Liver (tissue), 9 donors: Measurements from ENCODE around the gene DCAF8. TPM values are rescaled to one million over a fixed set of nuclear protein-coding genes. Genes with fewer than 3 reads are reported as not detected.

Source experiments
- DNase-seq: peaks from one replicate; pipeline ENCODE4 v3.0.0-alpha.2; 2017; ENCODE audit warnings: low spot score
- H3K27ac ChIP-seq, 2 donors: one replicate each; pipeline ENCODE4 v1.7.0; 2013; ENCODE audit warnings: inconsistent platforms in 2 of 2, low read length in 2 of 2, control low read depth in 1 of 2, low read depth in 1 of 2, mild to moderate bottlenecking in 1 of 2
- H3K27me3 ChIP-seq, 4 donors: one replicate each; pipeline versions ENCODE4 v1.6.1 to v1.7.0; 2013; ENCODE audit warnings: low read length in 3 of 4, inconsistent platforms in 1 of 4, mild to moderate bottlenecking in 1 of 4, moderate library complexity in 1 of 4; ENCODE audit not compliant: control insufficient read depth in 4 of 4, insufficient read depth in 4 of 4
- H3K36me3 ChIP-seq, 4 donors: one replicate each; pipeline versions ENCODE4 v1.6.1 to v1.7.0; 2013; ENCODE audit warnings: low read length in 3 of 4, mild to moderate bottlenecking in 3 of 4, low read depth in 1 of 4, moderate library complexity in 1 of 4; ENCODE audit not compliant: control insufficient read depth in 4 of 4, insufficient read depth in 3 of 4
- H3K4me1 ChIP-seq, 4 donors: one replicate each; pipeline versions ENCODE4 v1.6.1 to v1.7.0; 2013; ENCODE audit warnings: low read length in 3 of 4, mild to moderate bottlenecking in 3 of 4, moderate library complexity in 1 of 4; ENCODE audit not compliant: control insufficient read depth in 4 of 4, insufficient read depth in 4 of 4
- H3K4me3 ChIP-seq, 3 donors: one replicate each; pipeline versions ENCODE4 v1.6.1 to v1.7.0; 2013; ENCODE audit warnings: low read length in 3 of 3, control low read depth in 1 of 3, low read depth in 1 of 3, mild to moderate bottlenecking in 1 of 3
- H3K9ac ChIP-seq, 2 donors: one replicate each; pipeline ENCODE4 v1.7.0; 2013; ENCODE audit warnings: low read length in 2 of 2, mild to moderate bottlenecking in 2 of 2, moderate library complexity in 2 of 2, control low read depth in 1 of 2, low read depth in 1 of 2
- H3K9me3 ChIP-seq, 4 donors: one replicate each; pipeline versions ENCODE4 v1.6.1 to v1.7.0; 2013; ENCODE audit warnings: low read length in 3 of 4; ENCODE audit not compliant: control insufficient read depth in 4 of 4
- EGR1 ChIP-seq, 2 donors: IDR thresholded peaks; 2 replicates each; pipeline ENCODE4 v1.6.1; 2016 to 2018; ENCODE audit warnings: antibody characterized with exemption in 2 of 2, low read depth in 2 of 2
- FOXA1 ChIP-seq: IDR thresholded peaks from 2 replicates; pipeline ENCODE4 v1.6.1; 2016; ENCODE audit warnings: antibody characterized with exemption
- FOXA2 ChIP-seq: IDR thresholded peaks from 2 replicates; pipeline ENCODE4 v1.6.1; 2016; ENCODE audit warnings: antibody characterized with exemption
- GABPA ChIP-seq, 2 donors: IDR thresholded peaks in 1 of 2; conservative IDR thresholded peaks in 1 of 2; 2 replicates each; pipeline ENCODE4 v1.6.1; 2016; ENCODE audit warnings: antibody characterized with exemption in 2 of 2, mild to moderate bottlenecking in 1 of 2, moderate library complexity in 1 of 2
- HNF4A ChIP-seq, 2 donors: conservative IDR thresholded peaks; 2 replicates each; pipeline ENCODE4 v1.6.1; 2016; ENCODE audit warnings: antibody characterized with exemption in 2 of 2, mild to moderate bottlenecking in 2 of 2
- HNF4G ChIP-seq: IDR thresholded peaks from 2 replicates; pipeline ENCODE4 v1.6.1; 2016; ENCODE audit warnings: antibody characterized with exemption
- JUND ChIP-seq, 2 donors: IDR thresholded peaks; 2 replicates each; pipeline ENCODE4 v1.6.1; 2016; ENCODE audit warnings: antibody characterized with exemption in 2 of 2
- NR2F2 ChIP-seq: IDR thresholded peaks from 2 replicates; pipeline ENCODE4 v1.6.1; 2016; ENCODE audit warnings: antibody characterized with exemption
- RAD21 ChIP-seq, 2 donors: IDR thresholded peaks; 2 replicates each; pipeline ENCODE4 v1.6.1; 2016; ENCODE audit warnings: antibody characterized with exemption in 2 of 2, mild to moderate bottlenecking in 2 of 2
- RXRA ChIP-seq, 2 donors: IDR thresholded peaks; 2 replicates each; pipeline ENCODE4 v1.6.1; 2017 to 2018; ENCODE audit warnings: antibody characterized with exemption in 2 of 2, mild to moderate bottlenecking in 1 of 2
- SP1 ChIP-seq: IDR thresholded peaks from 2 replicates; pipeline ENCODE4 v1.6.1; 2018; ENCODE audit warnings: antibody characterized with exemption, mild to moderate bottlenecking
- TAF1 ChIP-seq: conservative IDR thresholded peaks from 2 replicates; pipeline ENCODE4 v1.6.1; 2016; ENCODE audit warnings: antibody characterized with exemption, mild to moderate bottlenecking
- YY1 ChIP-seq: IDR thresholded peaks from 2 replicates; pipeline ENCODE4 v1.6.1; 2016; ENCODE audit warnings: antibody characterized with exemption, mild to moderate bottlenecking
- WGBS: extraction: QIAGEN DNeasy Blood & Tissue Kit; methylation state at CpG from one replicate; pipeline ENCODE4 v1.1.7; 2013; 5-methylcytosine and 5-hydroxymethylcytosine counted together
- polyA plus RNA-seq, 2 donors: library from polyadenylated mRNA; stranded (reverse) in 1 of 2; unstranded in 1 of 2; fragments of 200-250 nt in 1 of 2; fragments of >200 nt in 1 of 2; fragmentation: Nextera tagmentation in 1 of 2; extraction: Ambion mirVana in 1 of 2; gene quantifications; one replicate each; pipeline versions ENCODE4 v1.2.1 to v1.2.3, GENCODE V29; 2013 to 2015
- total RNA-seq, 2 donors: library from RNA; depleted of rRNA; stranded (reverse); fragments of >200 nt; gene quantifications; one replicate each; pipeline ENCODE4 v1.2.3, GENCODE V29; 2014
- TF ChIP-seq, protein P1 (sequence below): IDR thresholded peaks from 2 replicates; pipeline ENCODE4 v1.6.1; 2016; ENCODE audit warnings: antibody characterized with exemption
- TF ChIP-seq, protein P2 (sequence below): fragments of 150-350 bp; IDR thresholded peaks from 2 replicates; pipeline ENCODE4 v1.5.1; 2017; ENCODE audit warnings: improper control_type of control experiment, low read depth, low read length; ENCODE audit not compliant: missing input control
- TF ChIP-seq, protein P3 (sequence below): IDR thresholded peaks from 2 replicates; pipeline ENCODE4 v1.6.1; 2016; ENCODE audit warnings: antibody characterized with exemption
- TF ChIP-seq, protein P4 (sequence below): IDR thresholded peaks from 2 replicates; pipeline ENCODE4 v1.6.1; 2016; ENCODE audit warnings: antibody characterized with exemption, mild to moderate bottlenecking
- TF ChIP-seq, protein P5 (sequence below): IDR thresholded peaks from 2 replicates; pipeline ENCODE4 v1.6.1; 2016; ENCODE audit warnings: antibody characterized with exemption
- donor health status: healthy.
- donor health status: healthy.
- donor health status: healthy.
- donor health status: healthy.
- donor health status: healthy.

DCAF8 gene
- total and polyA plus RNA-seq, 4 donors = 80.3 to 199 (median 102) TPM

DNA sequence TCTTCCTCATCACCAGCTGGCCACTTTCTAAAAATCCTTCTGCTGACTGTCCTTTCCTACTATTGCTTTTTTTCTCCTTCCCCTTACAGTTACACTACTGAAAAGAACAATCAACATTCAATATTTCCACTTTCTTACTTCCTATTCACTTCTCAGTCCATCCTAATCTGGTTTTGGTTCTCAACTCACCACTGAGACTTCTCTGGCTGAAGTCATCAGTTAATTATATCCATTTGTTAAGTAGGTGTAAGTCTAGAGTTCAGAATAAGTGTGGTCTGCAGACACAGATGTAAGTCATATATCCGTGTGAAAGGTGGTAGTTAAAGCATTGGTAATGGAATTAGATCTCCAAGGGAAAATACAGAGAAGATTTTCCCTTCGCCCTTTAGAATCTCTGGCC, 35.7 kb downstream of the DCAF8 start:
- no peaks in the 10 kb centered on the region for H3K4me1 ChIP-seq
- 95% methylated on average over 2 of the region's 2 CpGs for WGBS
- TF ChIP-seq EGR1 (IDR thresholded peaks at IDR 0.05; ENCODE audit: low read depth in 2 of 2) (no peak), NR2F2 (no peak), RXRA (IDR thresholded peaks at IDR 0.05) (no peak), YY1 (no peak), HNF4G (no peak), FOXA1 (no peak), SP1 (no peak), JUND (IDR thresholded peaks at IDR 0.05) (no peak), HNF4A (conservative IDR thresholded peaks at IDR 0.05) (no peak), GABPA (IDR thresholded peaks at IDR 0.05 in 1 of 2, conservative IDR thresholded peaks at IDR 0.05 in 1 of 2) (no peak), TAF1 (no peak), FOXA2 (no peak), RAD21 (IDR thresholded peaks at IDR 0.05) (no peak)
- TF ChIP-seq, protein P1, sequence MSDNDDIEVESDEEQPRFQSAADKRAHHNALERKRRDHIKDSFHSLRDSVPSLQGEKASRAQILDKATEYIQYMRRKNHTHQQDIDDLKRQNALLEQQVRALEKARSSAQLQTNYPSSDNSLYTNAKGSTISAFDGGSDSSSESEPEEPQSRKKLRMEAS = no peak
- TF ChIP-seq, protein P2, sequence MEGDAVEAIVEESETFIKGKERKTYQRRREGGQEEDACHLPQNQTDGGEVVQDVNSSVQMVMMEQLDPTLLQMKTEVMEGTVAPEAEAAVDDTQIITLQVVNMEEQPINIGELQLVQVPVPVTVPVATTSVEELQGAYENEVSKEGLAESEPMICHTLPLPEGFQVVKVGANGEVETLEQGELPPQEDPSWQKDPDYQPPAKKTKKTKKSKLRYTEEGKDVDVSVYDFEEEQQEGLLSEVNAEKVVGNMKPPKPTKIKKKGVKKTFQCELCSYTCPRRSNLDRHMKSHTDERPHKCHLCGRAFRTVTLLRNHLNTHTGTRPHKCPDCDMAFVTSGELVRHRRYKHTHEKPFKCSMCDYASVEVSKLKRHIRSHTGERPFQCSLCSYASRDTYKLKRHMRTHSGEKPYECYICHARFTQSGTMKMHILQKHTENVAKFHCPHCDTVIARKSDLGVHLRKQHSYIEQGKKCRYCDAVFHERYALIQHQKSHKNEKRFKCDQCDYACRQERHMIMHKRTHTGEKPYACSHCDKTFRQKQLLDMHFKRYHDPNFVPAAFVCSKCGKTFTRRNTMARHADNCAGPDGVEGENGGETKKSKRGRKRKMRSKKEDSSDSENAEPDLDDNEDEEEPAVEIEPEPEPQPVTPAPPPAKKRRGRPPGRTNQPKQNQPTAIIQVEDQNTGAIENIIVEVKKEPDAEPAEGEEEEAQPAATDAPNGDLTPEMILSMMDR = no peak
- TF ChIP-seq, protein P3, sequence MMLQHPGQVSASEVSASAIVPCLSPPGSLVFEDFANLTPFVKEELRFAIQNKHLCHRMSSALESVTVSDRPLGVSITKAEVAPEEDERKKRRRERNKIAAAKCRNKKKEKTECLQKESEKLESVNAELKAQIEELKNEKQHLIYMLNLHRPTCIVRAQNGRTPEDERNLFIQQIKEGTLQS = no peak
- TF ChIP-seq, protein P4, sequence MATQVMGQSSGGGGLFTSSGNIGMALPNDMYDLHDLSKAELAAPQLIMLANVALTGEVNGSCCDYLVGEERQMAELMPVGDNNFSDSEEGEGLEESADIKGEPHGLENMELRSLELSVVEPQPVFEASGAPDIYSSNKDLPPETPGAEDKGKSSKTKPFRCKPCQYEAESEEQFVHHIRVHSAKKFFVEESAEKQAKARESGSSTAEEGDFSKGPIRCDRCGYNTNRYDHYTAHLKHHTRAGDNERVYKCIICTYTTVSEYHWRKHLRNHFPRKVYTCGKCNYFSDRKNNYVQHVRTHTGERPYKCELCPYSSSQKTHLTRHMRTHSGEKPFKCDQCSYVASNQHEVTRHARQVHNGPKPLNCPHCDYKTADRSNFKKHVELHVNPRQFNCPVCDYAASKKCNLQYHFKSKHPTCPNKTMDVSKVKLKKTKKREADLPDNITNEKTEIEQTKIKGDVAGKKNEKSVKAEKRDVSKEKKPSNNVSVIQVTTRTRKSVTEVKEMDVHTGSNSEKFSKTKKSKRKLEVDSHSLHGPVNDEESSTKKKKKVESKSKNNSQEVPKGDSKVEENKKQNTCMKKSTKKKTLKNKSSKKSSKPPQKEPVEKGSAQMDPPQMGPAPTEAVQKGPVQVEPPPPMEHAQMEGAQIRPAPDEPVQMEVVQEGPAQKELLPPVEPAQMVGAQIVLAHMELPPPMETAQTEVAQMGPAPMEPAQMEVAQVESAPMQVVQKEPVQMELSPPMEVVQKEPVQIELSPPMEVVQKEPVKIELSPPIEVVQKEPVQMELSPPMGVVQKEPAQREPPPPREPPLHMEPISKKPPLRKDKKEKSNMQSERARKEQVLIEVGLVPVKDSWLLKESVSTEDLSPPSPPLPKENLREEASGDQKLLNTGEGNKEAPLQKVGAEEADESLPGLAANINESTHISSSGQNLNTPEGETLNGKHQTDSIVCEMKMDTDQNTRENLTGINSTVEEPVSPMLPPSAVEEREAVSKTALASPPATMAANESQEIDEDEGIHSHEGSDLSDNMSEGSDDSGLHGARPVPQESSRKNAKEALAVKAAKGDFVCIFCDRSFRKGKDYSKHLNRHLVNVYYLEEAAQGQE = no peak
- TF ChIP-seq, protein P5, sequence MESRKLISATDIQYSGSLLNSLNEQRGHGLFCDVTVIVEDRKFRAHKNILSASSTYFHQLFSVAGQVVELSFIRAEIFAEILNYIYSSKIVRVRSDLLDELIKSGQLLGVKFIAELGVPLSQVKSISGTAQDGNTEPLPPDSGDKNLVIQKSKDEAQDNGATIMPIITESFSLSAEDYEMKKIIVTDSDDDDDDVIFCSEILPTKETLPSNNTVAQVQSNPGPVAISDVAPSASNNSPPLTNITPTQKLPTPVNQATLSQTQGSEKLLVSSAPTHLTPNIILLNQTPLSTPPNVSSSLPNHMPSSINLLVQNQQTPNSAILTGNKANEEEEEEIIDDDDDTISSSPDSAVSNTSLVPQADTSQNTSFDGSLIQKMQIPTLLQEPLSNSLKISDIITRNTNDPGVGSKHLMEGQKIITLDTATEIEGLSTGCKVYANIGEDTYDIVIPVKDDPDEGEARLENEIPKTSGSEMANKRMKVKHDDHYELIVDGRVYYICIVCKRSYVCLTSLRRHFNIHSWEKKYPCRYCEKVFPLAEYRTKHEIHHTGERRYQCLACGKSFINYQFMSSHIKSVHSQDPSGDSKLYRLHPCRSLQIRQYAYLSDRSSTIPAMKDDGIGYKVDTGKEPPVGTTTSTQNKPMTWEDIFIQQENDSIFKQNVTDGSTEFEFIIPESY = no peak
- H3K36me3 ChIP-seq = peaks cover 5 to 92% (median 86%) of the 10 kb centered on the region in 4 donors
- no peak for DNase-seq
- H3K4me3 ChIP-seq = no peak overlapping the region
- H3K27ac ChIP-seq = no peak overlapping the region
- no peak overlapping the region for H3K9ac ChIP-seq
- no peaks in the 10 kb centered on the region for H3K27me3 ChIP-seq
- H3K9me3 ChIP-seq = no peaks in the 10 kb centered on the region
